Tongue (tissue), 2 donors: ENCODE measurements around the gene STOX2. TPM values are rescaled to one million over a fixed set of nuclear protein-coding genes. Genes with fewer than 3 reads are reported as not detected.
A peak's percentile ranks its signal among the peaks of the same experiment; 100 is the strongest.

Experiments
- DNase-seq: peaks from one replicate; pipeline ENCODE4 v3.0.0-alpha.2; 2015
- total RNA-seq: library from RNA; depleted of rRNA; stranded (reverse); fragments of >200 nt; gene quantifications from one replicate; pipeline ENCODE4 v1.2.3, GENCODE V29; 2014

Gene STOX2
- total RNA-seq, 1 donor from 2014 or later, result 37.6 TPM

DNA sequence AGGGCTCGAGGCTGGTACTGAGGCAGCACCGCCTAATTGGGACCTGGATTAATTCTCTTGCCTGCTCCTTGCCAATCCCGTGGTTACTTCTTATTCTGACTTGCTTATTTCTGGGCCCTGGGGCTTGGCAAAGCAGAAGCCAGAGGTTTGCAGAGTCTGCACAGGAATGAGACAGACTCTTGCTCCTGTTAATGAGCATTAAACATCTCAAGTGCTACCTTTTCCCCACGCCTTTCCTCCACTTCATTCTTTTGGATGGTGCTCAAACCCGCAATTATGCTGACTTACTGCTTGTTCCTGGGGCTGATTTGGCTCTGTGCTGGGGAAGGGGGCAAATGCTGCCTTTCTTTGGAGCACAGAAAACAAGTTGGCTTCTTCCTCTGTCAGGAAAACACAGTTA lies 16.5 kb upstream of the STOX2 start:
- DNase-seq, result no peak

DNA sequence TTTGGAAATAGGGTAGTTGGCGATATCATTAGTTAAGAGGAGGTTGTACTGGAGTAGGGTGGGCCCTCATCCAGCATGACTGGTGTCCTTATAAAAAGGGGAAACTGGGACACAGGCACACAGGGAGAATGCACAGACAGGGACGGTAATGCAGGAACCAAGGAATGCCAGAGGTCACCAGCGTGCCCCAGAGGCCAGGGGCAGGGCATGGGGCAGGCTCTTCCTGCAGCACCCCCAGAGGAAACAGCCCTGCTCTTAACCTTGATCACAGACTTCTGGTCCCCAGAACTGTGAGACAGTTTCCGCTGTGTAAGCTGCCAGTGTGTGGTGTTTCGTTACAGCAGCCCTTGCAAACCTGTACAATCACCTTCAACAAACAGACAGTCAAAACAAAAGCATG lies 15.9 kb upstream of the STOX2 start:
- no peak for DNase-seq

DNA sequence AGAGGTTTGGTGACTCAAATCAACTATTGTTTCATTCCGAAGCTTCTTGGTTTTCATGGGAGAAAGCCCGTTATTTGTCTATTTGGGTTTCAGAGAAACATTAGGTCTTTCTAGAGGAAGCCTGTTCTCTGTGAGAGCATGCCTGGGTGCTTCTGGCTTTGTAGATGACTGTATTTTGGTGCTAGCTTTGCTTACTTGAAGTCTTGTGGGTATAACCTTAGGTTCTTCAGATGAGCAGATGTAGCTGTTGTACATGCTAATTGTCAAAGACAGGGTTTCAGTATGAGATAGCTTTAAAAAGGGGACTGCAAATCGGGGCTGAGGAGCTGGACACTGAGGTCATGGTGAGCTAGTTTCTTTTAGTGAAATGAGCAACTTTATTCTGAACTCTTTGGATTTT lies 7.9 kb upstream of the STOX2 start:
- no peak for DNase-seq

DNA sequence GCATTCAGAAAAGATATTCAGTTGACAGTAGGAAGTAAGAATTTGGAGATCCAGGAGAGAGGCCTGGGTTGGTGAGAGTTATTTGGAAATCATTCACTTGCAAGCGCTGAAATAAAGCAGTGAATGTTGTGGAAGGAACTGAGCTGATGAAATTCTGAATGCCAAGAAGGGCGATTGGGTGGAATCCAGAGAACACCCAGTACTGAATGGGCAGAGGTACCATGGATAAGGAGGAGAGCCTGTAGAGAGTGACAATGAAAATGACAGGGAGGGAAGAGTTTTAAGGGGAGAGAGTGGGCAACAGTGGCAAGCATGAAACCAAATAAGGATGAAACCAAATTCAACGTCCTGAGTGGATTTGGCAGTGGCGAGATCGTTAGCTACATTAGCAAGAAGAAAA lies 6.7 kb upstream of the STOX2 start:
- no peak for DNase-seq

DNA sequence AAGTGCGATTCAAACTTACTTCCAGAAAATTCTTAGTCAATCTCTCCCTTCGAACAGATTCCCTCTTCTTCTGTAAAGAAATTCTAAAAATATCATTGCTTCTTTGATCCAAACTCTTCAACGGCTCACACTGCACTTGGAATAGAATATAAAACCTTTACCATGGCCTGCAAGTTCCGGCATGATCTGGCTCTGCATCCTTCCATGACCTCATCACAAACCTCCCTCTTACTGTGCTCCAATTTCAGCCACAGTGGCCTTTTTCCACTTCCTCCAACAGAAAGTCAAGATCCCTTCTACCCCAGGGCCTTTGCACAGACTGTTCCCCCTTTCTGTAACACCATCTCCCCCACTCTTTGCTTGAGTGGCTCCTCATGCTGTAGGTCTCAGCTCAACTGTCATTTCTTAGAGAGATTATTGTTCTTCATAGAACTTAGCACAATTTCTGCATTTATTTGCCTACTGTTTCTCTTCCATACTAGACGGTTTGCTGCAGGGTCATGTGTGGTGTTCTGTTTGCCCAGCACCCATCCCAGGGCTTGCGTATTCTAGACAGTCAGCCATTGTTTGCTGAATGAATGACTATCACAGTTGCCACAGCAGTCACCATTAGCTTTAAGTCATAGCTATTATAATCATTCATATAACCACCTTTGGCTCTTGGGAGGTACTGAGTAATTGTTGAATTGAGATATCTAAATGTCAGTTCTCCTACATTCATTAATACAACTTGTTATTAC lies 1.9 kb upstream of the STOX2 start:
- no peak for DNase-seq

DNA sequence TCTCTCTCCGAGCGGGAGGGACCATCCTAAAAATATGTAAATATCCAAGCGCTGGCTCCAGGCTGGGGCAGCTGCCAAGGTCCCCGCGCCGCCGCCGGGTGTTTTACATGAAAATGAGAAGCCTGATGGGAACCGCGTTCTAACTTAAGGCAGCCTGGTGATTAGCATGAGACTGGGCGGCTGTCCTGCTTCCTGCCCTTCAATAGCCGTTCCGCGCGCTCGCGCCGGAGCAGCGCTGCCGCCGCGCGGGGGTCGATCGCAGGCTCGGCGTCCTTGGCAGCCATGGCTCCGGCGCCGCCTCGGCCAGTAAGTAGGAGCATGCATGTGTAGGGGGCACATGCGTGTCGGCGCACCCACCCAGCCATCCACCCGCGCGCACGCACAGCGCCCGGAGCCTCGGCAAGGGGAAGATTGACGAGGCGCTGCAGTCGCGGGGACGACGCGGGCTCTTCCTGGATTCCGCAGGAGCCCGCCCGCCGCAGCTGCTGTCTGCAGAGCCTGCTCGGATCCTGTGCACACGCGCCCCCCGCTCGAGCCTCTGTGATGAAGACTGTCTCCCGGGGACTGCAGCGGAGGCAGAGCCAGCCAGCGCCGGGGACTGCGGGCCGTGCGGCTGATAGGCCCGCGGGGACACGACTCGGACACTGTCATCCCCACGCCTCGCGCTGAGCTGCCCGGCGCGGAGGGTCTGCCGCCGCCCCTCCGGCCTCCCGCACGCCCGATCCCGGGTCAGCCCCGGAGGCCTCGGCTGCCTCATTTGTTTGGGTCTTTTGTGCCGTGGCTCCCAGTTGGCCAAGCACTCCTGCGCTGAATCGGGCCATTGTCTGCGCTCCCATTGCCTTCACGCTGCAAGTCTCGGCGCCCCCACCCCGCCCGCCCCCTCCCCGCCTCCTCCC lies 734 bp downstream of the STOX2 start:
- peak; percentile 71 for DNase-seq

DNA sequence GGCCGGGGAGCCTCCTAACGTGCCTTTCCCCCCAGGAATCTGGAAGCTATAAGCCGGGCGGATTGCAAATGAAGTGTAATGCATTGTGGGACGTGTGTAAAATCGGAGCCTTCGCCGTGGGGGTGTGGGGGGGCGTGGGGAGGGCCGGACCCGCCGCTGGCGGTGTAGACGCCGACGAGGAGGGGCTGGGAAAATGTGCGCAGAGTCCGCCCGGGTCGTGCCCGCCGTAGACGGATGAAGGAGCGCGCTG lies 1.3 kb downstream of the STOX2 start:
- no peak for DNase-seq

DNA sequence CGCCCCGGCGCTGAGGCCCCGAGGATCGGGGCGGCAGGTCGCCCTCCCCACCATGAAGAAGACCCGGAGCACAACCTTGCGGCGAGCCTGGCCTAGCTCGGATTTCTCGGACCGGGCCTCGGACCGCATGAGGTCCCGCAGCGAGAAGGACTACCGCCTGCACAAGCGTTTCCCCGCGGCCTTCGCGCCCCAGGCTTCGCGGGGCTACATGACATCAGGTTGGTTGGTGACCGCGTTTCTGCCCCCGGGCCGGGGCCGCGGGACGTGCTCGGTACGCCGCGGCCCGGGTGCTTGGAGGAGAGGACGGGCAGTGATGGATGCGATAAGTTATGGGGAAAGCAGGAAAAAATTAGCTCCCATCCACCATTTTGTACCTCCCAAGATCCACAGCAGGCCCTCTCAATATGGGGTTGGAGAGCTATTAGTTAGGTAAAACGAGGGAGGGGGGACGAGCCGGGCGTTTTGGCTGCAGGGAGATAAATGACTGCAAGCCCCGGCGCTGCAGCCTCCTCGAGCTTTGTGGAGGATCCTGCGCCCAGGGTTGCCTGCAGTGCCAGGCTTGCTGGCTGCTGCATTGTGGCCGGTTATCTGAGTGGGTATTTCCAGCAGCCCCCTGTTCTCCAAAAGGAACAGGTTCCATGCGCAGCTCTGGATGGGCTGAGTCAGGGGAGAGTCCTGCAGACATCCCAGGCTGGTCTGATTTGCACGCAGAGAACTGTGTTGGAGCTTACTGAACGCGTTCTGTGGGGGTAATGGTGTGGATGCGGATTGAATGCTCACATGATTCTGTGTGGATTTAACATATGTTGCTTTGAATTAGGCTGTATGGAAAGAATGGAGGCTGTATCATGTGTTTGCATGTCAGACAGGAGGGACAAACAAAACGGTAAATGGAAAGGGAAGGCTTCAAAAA lies 1.9 kb downstream of the STOX2 start:
- peak; percentile 63 for DNase-seq

DNA sequence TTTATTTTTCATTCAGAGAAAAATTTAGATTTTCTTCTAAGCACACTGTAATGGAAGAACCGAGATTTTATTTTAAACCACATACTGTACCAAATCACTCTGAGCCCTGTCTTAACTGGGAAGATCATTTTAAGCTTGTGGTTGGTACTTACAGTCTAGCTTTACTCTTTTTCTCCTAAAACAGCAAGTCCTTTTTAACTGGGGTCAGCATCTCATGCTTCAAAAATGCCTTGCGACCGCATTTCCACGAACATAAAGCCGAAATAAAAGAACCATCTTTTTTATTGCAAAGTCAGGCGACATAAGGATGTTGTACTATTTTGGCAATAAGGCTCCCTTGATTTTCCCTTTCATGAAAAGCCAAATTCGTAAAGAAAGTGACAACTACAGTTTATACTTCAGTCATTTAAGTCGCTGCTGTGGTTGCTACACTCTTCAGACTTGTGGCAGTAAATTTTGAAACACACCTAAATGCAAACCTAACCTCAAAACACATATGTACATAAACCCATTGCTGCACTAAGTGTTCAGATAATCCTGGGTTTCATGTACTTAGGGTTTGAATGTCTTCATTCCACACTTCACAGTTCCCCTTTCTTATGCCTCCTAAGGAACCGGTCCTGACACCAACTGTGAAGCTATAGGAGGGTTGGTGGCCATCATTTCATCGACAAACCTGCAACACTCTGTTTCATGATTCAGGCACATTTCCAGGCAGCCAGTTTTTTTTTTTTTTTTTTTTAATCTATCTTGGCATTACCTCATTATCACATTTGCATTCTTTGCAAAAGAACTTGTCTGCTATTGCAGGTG lies 3.0 kb downstream of the STOX2 start:
- DNase-seq, result peak; percentile 24

DNA sequence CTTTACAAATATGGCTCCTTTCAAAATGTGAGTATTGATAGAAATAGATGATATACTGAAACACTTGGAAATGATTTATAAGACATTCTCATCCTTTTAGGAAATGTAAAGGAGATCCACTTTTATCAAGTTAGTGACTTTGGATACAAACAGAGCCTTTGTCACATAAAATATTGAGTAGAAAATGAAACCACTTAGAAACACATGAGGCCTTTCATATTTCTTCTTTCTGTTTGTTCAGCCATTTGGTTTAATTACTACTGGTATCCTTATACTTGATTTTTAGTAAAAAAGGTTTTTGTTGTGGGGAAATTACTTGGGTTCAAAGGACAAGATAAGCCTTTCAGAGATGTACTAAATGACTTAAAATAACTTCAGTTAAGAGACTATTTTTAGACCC lies 4.1 kb downstream of the STOX2 start:
- DNase-seq, result no peak

DNA sequence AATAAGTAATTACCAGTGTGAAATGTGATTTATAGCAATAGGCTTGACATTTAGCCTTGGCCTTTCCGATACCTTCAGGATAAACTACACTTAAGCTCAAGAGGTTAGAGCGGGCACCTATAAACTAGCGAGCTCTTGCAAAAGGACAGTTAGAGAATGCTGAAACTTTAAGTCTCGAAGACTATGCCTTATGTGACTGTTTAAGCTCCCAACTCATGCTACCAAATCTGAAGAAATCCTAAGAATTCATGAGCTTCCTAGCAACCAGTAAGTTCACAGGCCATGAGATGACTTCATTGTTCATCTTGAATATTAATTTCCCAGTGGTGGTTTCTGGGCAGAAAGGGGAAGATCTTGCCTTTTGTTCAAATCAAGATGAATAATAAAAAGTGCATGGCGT lies 4.7 kb downstream of the STOX2 start:
- no peak for DNase-seq

DNA sequence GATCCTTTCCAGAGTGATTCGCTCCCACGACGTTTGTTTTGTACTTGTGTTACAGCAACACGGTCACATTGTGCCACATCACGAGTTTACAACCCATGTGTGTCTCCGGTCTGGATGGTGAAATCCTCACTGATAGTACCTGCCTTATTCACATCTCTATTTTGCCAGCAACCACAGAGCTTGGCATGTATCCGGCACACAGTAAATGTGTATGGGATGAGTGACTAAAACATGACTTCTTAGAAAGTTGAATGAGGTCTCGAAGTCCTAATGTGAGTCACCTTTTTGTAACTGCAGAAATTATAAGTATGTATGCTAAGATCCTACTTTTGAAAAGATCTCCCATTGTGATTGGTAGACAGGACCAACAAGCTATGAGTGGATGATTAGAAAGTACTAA lies 7.5 kb downstream of the STOX2 start:
- no peak for DNase-seq

DNA sequence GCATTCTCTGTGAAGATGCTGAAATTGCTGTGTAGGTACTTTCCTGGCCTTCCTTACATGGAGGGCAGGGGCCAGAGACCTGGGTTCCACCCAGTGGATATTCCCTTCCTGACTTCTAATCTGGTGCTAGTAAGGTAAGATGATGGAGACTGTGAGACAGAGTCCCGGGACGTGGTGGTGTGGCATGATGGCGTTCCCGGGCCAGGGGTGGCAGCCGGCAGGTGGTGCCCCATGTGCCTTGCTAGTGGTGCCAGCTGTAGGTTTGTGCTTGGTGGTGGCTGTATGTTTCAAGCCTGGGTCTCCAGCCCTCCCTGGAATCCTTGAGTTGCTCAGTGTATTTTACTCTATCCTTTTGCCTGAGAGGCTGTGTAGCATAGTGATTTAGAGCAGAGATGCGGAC lies 10.9 kb downstream of the STOX2 start:
- no peak for DNase-seq

DNA sequence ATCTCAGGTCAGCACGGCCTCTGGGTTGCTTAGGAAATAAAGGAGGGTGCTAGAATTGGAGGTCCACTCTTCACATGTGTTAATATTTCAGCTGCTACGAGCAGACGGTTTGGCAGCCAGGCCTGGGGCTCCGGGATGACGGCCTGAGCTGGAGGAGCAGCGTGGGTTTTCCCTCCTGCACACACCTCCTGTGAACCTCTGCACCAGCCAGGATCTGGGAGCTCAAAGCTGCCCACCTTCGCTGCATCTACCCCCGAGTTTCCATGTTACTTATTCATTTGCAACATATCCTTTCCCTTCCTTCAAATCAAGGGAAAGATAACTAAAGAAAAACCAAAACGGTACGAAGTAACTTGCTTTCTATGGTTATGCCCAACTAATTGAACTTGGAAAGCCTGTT lies 13.6 kb downstream of the STOX2 start:
- peak; percentile 6 for DNase-seq

DNA sequence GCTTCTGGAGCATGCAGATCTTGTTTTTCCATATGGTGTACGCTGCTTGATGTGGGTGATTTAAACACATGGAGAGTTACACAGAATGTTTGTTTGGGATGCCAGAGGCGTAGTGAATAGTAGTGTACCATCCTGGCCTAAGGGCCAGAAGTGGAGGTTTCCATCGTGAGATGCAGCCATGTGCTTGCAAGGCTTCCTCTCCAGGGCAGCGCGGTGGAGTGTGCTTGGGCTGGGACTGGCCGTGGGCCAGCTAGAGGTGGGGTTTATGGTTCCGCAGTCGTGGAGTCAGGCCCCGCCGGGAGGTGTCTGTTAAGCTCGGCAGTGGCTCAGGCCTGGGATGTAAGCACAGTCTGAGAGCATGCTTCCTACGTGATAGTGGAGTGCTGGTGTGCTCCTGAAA lies 14.0 kb downstream of the STOX2 start:
- peak; percentile 45 for DNase-seq

DNA sequence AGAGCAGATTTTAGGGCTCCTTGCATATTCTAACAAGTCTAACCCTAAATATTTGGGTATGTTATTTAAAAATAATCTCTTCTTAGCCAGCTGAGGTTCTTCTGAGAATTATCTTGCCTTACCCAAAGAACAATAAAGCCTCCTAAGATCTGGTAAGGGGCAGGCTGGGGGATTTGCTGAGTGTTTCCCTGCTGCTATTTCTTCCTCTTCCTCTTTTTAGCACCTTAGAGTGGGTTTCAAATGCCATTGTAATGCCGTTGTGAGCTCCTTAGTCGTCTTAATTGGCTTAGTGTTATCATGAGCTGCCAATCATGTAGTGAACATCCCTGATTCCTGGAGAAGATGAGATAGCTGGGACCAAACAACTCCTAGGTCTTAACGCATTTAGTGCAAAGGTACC lies 15.4 kb downstream of the STOX2 start:
- no peak for DNase-seq

DNA sequence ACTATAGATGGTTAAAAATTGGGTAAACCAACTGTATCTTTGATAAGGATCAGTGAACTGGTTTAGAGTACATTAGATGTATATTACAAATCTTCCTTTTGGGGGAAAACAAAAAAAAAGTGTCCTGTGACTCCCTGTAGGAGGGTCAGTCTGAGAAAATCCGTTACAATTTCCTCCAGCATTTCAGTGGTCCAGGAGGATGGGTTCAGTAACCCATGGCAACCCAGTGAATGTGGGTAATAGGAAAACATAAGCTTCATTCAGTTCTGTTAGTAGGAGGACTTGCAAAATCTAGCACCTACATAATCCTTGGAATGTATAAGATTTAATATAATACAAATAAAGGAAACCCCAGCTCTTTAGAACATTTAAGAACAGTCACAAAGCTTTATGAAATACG lies 16.2 kb downstream of the STOX2 start:
- no peak for DNase-seq

DNA sequence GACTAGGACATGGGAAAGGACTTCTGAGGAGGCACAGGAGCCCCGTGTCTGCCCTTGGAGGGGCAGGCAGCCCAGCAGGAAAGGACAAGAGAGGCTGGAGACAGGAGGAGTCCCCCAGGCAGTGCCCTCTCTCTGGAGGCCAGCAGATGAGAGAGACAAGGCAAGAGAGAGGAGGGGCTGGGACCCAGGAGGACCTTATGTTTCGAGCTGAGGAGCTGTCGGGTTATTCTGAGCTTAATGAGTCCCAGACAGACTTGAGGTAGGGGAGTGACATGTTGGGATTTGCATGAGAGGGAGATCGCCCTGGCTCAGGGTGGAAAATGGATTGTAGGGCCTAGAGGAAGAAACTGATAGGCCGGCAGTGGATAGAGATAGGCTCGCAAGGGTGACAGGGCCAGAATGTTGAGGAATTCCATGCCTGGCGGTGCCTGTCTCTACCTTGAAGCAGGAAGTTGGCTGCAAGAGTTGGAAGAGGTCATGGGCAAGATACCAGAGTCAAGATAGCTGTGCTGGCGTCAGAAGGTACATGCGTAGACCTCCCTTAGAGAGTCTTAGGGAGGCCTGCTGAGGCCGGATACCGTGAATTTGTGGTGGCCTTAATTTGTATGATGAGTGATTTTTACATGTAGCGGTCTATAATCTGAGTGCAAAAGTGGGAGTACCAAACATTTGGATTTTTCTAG lies 19.4 kb downstream of the STOX2 start:
- no peak for DNase-seq

DNA sequence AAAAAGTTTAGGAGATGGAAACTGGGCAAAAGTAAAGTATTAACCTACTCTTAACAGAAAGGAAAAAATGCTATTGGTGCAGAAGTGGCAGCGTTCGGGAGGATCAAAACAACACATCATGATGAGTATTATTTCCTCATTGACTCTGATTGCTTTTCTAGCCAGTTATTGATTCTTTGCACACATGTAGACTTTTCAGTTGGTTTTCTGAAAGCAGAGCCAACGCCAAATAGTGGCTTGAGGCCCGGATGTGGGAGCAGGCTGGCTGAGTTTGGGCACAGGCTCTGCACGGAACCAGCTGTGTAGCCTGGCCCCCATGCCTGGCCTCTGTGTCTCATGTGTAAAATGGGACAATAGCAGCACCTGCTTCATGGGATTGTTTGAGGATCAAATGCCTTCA lies 21.8 kb downstream of the STOX2 start:
- DNase-seq, result no peak

DNA sequence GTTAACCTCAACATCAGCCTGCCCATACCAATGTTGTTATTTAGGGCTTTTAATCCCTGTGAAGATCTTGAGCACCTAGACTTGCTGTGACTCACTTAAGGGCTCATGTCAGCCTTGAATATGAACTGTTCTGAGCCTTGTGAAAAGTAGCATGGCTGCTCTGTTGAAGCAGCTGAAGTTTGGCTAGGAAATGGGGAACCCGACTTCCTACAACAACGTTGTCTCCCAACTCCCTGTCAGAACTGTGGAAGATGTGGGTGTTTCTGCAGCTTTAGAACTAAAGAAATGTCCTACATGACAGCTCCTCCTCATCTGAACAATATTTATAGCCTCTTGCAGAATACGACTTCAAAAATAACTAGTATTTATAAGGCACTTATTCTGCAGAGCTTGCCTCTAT lies 27.5 kb downstream of the STOX2 start:
- DNase-seq, result no peak

DNA sequence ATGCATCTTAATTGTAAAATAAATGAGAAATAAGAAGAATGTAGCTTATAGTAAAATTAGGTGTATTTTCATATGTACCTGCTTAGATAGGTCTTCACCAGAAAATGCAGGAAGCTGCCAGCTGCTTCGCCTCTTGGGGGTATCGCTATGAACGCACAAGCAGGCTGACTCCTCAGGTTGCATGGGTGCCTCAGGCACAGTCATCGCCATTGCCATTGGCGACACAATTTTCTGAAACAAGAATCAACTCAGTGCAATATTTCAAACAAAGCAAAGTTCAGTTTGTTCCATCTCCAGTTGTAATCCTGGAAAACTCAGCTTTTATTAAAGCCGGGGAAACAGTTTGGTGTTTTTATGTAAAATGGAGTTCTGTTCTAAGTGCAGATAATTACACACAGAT lies 29.7 kb downstream of the STOX2 start:
- no peak for DNase-seq
